ENCODE results near the gene WNT3. TPM values are rescaled to one million over a fixed set of nuclear protein-coding genes. Genes with fewer than 3 reads are reported as not detected.
A peak's percentile ranks its signal among the peaks of the same experiment; 100 is the strongest.

The WNT3 gene
- total and polyA plus RNA-seq, 3 experiments from 2014 or later = not detected

- CTCF ChIA-PET = no interaction called here
- POLR2A ChIA-PET = no interaction called here
- no peaks in the 10 kb centered on the region for H3K36me3 ChIP-seq (ENCODE audit: insufficient read depth, low read length)
- no peak overlapping the region for H3K4me3 Mint-ChIP-seq
- no peaks in the 10 kb centered on the region for H3K9me3 ChIP-seq (ENCODE audit: low read length)
- H3K4me3 ChIP-seq (ENCODE audit: low read length) = no peak overlapping the region
- no peak overlapping the region for H3K27ac ChIP-seq (ENCODE audit: low read depth, low read length)
- H3K4me1 ChIP-seq (ENCODE audit: insufficient read depth, low read length) = no peaks in the 10 kb centered on the region
- H3K27me3 ChIP-seq (ENCODE audit: insufficient read depth, low read length, poor library complexity, severe bottlenecking) = peaks cover 5% of the 10 kb centered on the region
- DNase-seq = no peak
- H3K4me1 Mint-ChIP-seq = no peaks in the 10 kb centered on the region
- no peaks in the 10 kb centered on the region for H3K9me3 Mint-ChIP-seq
- peak overlapping the region in 1 of 8 donors; percentile 41 for H3K27ac Mint-ChIP-seq
- H3K27me3 Mint-ChIP-seq = peaks cover 41 to 63% of the 10 kb centered on the region in 2 donors
- peaks cover 0 to 4% (median 0%) of the 10 kb centered on the region in 3 donors for H3K36me3 Mint-ChIP-seq
Measured at GRCh38 chr17:46857600-46857999, 39.1 kb upstream of the WNT3 start.

GRCh38 chr17:46854948-46855347, 36.5 kb upstream of the WNT3 start:
- Histone ChIP-seq H3K36me3 (ENCODE audit: insufficient read depth, low read length) (no peaks in the 10 kb centered on the region), H3K4me3 (ENCODE audit: low read length) (no peak overlapping the region), H3K27ac (ENCODE audit: low read depth, low read length) (no peak overlapping the region), H3K4me1 (ENCODE audit: insufficient read depth, low read length) (no peaks in the 10 kb centered on the region), H3K9me3 (ENCODE audit: low read length) (no peaks in the 10 kb centered on the region), H3K27me3 (ENCODE audit: insufficient read depth, low read length, poor library complexity, severe bottlenecking) (peaks cover 19% of the 10 kb centered on the region)
- peaks cover 55 to 70% of the 10 kb centered on the region in 2 donors for H3K27me3 Mint-ChIP-seq
- no peaks in the 10 kb centered on the region for H3K36me3 Mint-ChIP-seq
- no peak overlapping the region for H3K27ac Mint-ChIP-seq
- H3K4me1 Mint-ChIP-seq = peaks cover 11 to 12% (median 11%) of the 10 kb centered on the region in 3 donors
- H3K4me3 Mint-ChIP-seq = no peak overlapping the region
- H3K9me3 Mint-ChIP-seq = no peaks in the 10 kb centered on the region
- DNase-seq = peak in 1 of 5 donors; percentile 11
- CTCF ChIA-PET = interaction anchor here (1.4 kb wide), 1 partner anchor 14 kb away, joined by 4 read pairs; no protein-coding TSS in a partner anchor
- POLR2A ChIA-PET = no interaction called here

- H3K4me3 Mint-ChIP-seq = no peak overlapping the region
- H3K9me3 Mint-ChIP-seq = no peaks in the 10 kb centered on the region
- ChIA-PET CTCF (interaction anchor here (1.2 to 1.4 kb wide), 2 partner anchors 13 to 15 kb away, joined by 3 to 4 read pairs; no protein-coding TSS in a partner anchor), POLR2A (no interaction called here)
- peaks cover 11 to 12% (median 11%) of the 10 kb centered on the region in 3 donors for H3K4me1 Mint-ChIP-seq
- Histone ChIP-seq H3K27ac (ENCODE audit: low read depth, low read length) (no peak overlapping the region), H3K4me1 (ENCODE audit: insufficient read depth, low read length) (no peaks in the 10 kb centered on the region), H3K36me3 (ENCODE audit: insufficient read depth, low read length) (no peaks in the 10 kb centered on the region), H3K9me3 (ENCODE audit: low read length) (no peaks in the 10 kb centered on the region), H3K4me3 (ENCODE audit: low read length) (no peak overlapping the region), H3K27me3 (ENCODE audit: insufficient read depth, low read length, poor library complexity, severe bottlenecking) (peaks cover 22% of the 10 kb centered on the region)
- H3K36me3 Mint-ChIP-seq = no peaks in the 10 kb centered on the region
- H3K27me3 Mint-ChIP-seq = peaks cover 58 to 70% of the 10 kb centered on the region in 2 donors
- DNase-seq = no peak
- H3K27ac Mint-ChIP-seq = no peak overlapping the region
Measured at GRCh38 chr17:46854515-46854914, 36.0 kb upstream of the WNT3 start.

- H3K36me3 ChIP-seq (ENCODE audit: insufficient read depth, low read length) = no peaks in the 10 kb centered on the region
- no peaks in the 10 kb centered on the region for H3K36me3 Mint-ChIP-seq
- H3K4me3 ChIP-seq (ENCODE audit: low read length) = no peak overlapping the region
- peaks cover 59 to 71% of the 10 kb centered on the region in 2 donors for H3K27me3 Mint-ChIP-seq
- H3K9me3 Mint-ChIP-seq = no peaks in the 10 kb centered on the region
- peaks cover 11 to 12% (median 11%) of the 10 kb centered on the region in 3 donors for H3K4me1 Mint-ChIP-seq
- no peak overlapping the region for H3K4me3 Mint-ChIP-seq
- POLR2A ChIA-PET = no interaction called here
- no peak overlapping the region for H3K27ac Mint-ChIP-seq
- H3K4me1 ChIP-seq (ENCODE audit: insufficient read depth, low read length) = no peaks in the 10 kb centered on the region
- CTCF ChIA-PET = interaction anchor here (1.2 to 1.4 kb wide), 2 partner anchors 13 to 15 kb away, joined by 3 to 4 read pairs; no protein-coding TSS in a partner anchor
- H3K9me3 ChIP-seq (ENCODE audit: low read length) = no peaks in the 10 kb centered on the region
- DNase-seq = no peak
- no peak overlapping the region for H3K27ac ChIP-seq (ENCODE audit: low read depth, low read length)
- H3K27me3 ChIP-seq (ENCODE audit: insufficient read depth, low read length, poor library complexity, severe bottlenecking) = peaks cover 25% of the 10 kb centered on the region
Measured at GRCh38 chr17:46853896-46854444, 35.5 kb upstream of the WNT3 start.

- Mint-ChIP-seq H3K9me3 (no peaks in the 10 kb centered on the region), H3K4me1 (peaks cover 11 to 12% (median 11%) of the 10 kb centered on the region in 3 donors), H3K27ac (no peak within 1 kb of the TSS), H3K27me3 (peaks cover 63 to 77% of the 10 kb centered on the region in 2 donors), H3K4me3 (peak within 1 kb of the TSS in 6 of 7 donors; percentile 57 to 77 (median 70)), H3K36me3 (no peaks in the 10 kb centered on the region)
- H3K4me1 ChIP-seq (ENCODE audit: insufficient read depth, low read length) = no peaks in the 10 kb centered on the region
- peaks cover 25% of the 10 kb centered on the region for H3K27me3 ChIP-seq (ENCODE audit: insufficient read depth, low read length, poor library complexity, severe bottlenecking)
- H3K36me3 ChIP-seq (ENCODE audit: insufficient read depth, low read length) = no peaks in the 10 kb centered on the region
- DNase-seq = no peak
- no peak within 1 kb of the TSS for H3K27ac ChIP-seq (ENCODE audit: low read depth, low read length)
- H3K9me3 ChIP-seq (ENCODE audit: low read length) = no peaks in the 10 kb centered on the region
- ChIA-PET CTCF (no interaction called here), POLR2A (no interaction called here)
- H3K4me3 ChIP-seq (ENCODE audit: low read length) = no peak within 1 kb of the TSS
Measured at GRCh38 chr17:46851029-46851741, 32.7 kb upstream of the WNT3 start, which contains the start of gene WNT9B. Gene WNT9B, plus strand, starts transcription at chr17:46851583. Its CDS starts 56 bp downstream, at chr17:46851639.

- ChIA-PET CTCF (no interaction called here), POLR2A (no interaction called here)
- no peaks in the 10 kb centered on the region for H3K9me3 Mint-ChIP-seq
- H3K4me1 Mint-ChIP-seq = peaks cover 11 to 12% (median 11%) of the 10 kb centered on the region in 3 donors
- no peak overlapping the region for H3K27ac Mint-ChIP-seq
- H3K4me1 ChIP-seq (ENCODE audit: insufficient read depth, low read length) = no peaks in the 10 kb centered on the region
- no peak overlapping the region for H3K27ac ChIP-seq (ENCODE audit: low read depth, low read length)
- peaks cover 60 to 76% of the 10 kb centered on the region in 2 donors for H3K27me3 Mint-ChIP-seq
- no peak overlapping the region for H3K4me3 ChIP-seq (ENCODE audit: low read length)
- no peaks in the 10 kb centered on the region for H3K9me3 ChIP-seq (ENCODE audit: low read length)
- DNase-seq = no peak
- H3K4me3 Mint-ChIP-seq = peak overlapping the region in 5 of 7 donors; percentile 17 to 63 (median 36)
- no peaks in the 10 kb centered on the region for H3K36me3 Mint-ChIP-seq
- H3K27me3 ChIP-seq (ENCODE audit: insufficient read depth, low read length, poor library complexity, severe bottlenecking) = peaks cover 25% of the 10 kb centered on the region
- no peaks in the 10 kb centered on the region for H3K36me3 ChIP-seq (ENCODE audit: insufficient read depth, low read length)
Measured at GRCh38 chr17:46850688-46851028, 32.2 kb upstream of the WNT3 start.

- H3K27me3 ChIP-seq (ENCODE audit: insufficient read depth, low read length, poor library complexity, severe bottlenecking) = peaks cover 25% of the 10 kb centered on the region
- no peaks in the 10 kb centered on the region for H3K36me3 ChIP-seq (ENCODE audit: insufficient read depth, low read length)
- H3K27ac ChIP-seq (ENCODE audit: low read depth, low read length) = no peak overlapping the region
- no peaks in the 10 kb centered on the region for H3K4me1 ChIP-seq (ENCODE audit: insufficient read depth, low read length)
- peaks cover 55 to 69% of the 10 kb centered on the region in 2 donors for H3K27me3 Mint-ChIP-seq
- peaks cover 2 to 8% (median 2%) of the 10 kb centered on the region in 5 donors for H3K9me3 Mint-ChIP-seq
- no peak for DNase-seq
- H3K36me3 Mint-ChIP-seq = peaks cover 0 to 2% (median 0%) of the 10 kb centered on the region in 3 donors
- H3K4me1 Mint-ChIP-seq = peaks cover 11 to 13% (median 12%) of the 10 kb centered on the region in 3 donors
- H3K4me3 ChIP-seq (ENCODE audit: low read length) = no peak overlapping the region
- CTCF ChIA-PET = interaction anchor here (0.7 kb wide), 1 partner anchor 10 kb away, joined by 3 read pairs; no protein-coding TSS in a partner anchor
- POLR2A ChIA-PET = no interaction called here
- no peak overlapping the region for H3K27ac Mint-ChIP-seq
- no peak overlapping the region for H3K4me3 Mint-ChIP-seq
- H3K9me3 ChIP-seq (ENCODE audit: low read length) = no peaks in the 10 kb centered on the region
Measured at GRCh38 chr17:46848534-46848933, 30.0 kb upstream of the WNT3 start.
